Mucosa of descending colon (tissue), 3 donors: ENCODE data around the gene WRNIP1. TPM values are rescaled to one million over a fixed set of nuclear protein-coding genes. Genes with fewer than 3 reads are reported as not detected.
A peak's percentile ranks its signal among the peaks of the same experiment; 100 is the strongest.

Source experiments
- ATAC-seq: fragments of 200-7000 bp; cut with Tn5 transposase; one replicate; pipeline ENCODE4 v1.9.1; 2020; ENCODE audit warnings: mild to moderate bottlenecking, moderate library complexity
- DNase-seq, 3 donors: peaks; one replicate each; pipeline ENCODE4 v3.0.0-alpha.2; 2020
- H3K36me3 ChIP-seq: fragments of 200-600 bp; one replicate; pipeline ENCODE4 v1.8.0; 2021; ENCODE audit warnings: low read depth, mild to moderate bottlenecking
- H3K4me1 ChIP-seq: fragments of 200-600 bp; one replicate; pipeline ENCODE4 v1.8.0; 2021; ENCODE audit warnings: low read depth, mild to moderate bottlenecking
- H3K4me3 ChIP-seq: fragments of 200-600 bp; one replicate; pipeline ENCODE4 v1.8.0; 2021; ENCODE audit warnings: mild to moderate bottlenecking
- H3K9me3 ChIP-seq: fragments of 200-600 bp; one replicate; pipeline ENCODE4 v1.8.0; 2021; ENCODE audit warnings: mild to moderate bottlenecking
- intact Hi-C, 2 donors: fragments of 100-400 bp; cut with DNase I in 1 of 2; cut with micrococcal nuclease in 1 of 2; formaldehyde crosslinking; loops; one replicate each; pipeline versions ENCODE4 v1.11.0 to v1.11.1; 2022; cut with DNase I, micrococcal nuclease
- total RNA-seq, 3 donors: library from RNA; stranded (reverse); fragmentation: NEBNext Ultra II Directional in 2 of 3; extraction: Animal tissue kit (Norgen Biotek cat#: 25700) in 2 of 3; gene quantifications; one replicate each; pipeline versions ENCODE4 v1.2.1 to v1.2.4, GENCODE V29; 2021 to 2023
- TF ChIP-seq, protein P1 (sequence below): fragments of 200-600 bp; IDR thresholded peaks from one replicate; pipeline ENCODE4 v1.8.0; 2022; ENCODE audit warnings: antibody characterized with exemption, mild to moderate bottlenecking
- donor health status: DM: no; HTN: no; CAD: no; lungs with moderate emphysema.
- donor health status: DM: no; HTN: no; CAD: no.
- donor health status: DM: no; HTN: yes; CAD: no.

Gene WRNIP1
- total RNA-seq, 3 donors from 2014 or later, result 39.0 to 41.1 (median 39.7) TPM

DNA sequence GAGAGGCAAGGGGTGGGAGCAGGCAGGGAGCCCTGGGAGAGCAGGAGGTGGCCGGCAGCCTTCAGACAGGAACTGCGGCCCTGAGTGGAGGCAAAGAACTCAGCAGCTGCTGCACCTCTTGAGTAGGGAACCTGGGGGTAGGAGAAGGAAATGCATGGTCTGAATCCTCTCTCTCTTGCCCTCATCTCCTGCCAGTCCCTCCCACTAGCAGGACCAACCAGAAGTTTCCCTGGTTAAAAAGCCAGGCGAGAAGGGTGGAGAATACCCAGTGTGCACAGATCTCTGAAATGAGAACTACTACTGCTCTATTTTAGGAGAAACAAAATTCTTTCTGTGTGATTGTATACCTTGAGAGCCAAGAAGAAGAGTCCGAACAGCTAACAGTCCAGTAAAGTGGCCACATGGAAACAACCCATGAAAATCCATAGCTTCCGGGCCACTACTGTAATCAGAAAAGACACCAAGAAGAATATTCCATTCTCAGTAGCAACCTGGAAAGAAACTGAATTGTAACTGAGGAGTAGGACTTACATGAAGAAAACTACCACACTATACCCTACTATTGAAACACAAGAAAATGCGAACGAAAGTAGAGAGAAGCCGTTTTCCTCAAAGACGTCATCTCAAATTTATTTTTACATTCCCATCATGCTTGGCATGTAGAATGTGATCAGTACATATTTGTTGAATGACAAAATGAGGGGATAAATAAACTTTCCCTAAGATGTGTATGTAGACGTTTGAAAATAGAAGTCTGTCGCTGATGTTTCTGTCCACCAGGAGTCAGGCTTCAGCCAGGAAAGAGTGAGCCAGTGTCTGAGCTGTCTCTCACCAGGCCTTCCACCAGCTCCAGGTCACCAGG lies 25.6 kb downstream of the WRNIP1 start:
- H3K9me3 ChIP-seq, result no peaks in the 10 kb centered on the region
- TF ChIP-seq, protein P1, sequence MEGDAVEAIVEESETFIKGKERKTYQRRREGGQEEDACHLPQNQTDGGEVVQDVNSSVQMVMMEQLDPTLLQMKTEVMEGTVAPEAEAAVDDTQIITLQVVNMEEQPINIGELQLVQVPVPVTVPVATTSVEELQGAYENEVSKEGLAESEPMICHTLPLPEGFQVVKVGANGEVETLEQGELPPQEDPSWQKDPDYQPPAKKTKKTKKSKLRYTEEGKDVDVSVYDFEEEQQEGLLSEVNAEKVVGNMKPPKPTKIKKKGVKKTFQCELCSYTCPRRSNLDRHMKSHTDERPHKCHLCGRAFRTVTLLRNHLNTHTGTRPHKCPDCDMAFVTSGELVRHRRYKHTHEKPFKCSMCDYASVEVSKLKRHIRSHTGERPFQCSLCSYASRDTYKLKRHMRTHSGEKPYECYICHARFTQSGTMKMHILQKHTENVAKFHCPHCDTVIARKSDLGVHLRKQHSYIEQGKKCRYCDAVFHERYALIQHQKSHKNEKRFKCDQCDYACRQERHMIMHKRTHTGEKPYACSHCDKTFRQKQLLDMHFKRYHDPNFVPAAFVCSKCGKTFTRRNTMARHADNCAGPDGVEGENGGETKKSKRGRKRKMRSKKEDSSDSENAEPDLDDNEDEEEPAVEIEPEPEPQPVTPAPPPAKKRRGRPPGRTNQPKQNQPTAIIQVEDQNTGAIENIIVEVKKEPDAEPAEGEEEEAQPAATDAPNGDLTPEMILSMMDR, result peak; percentile 31
- H3K36me3 ChIP-seq, result no peaks in the 10 kb centered on the region
- ATAC-seq, result peak; percentile 87
- H3K4me3 ChIP-seq, result no peak overlapping the region
- H3K4me1 ChIP-seq, result peaks cover 6% of the 10 kb centered on the region
- peak in 2 of 3 donors; percentile 61 to 85 for DNase-seq
- intact Hi-C loops, result loop anchor here in 1 of 2 donors (5.0 kb wide), 2 partner anchors 51 to 141 kb away; partner anchors contain the start of gene SERPINB1

DNA sequence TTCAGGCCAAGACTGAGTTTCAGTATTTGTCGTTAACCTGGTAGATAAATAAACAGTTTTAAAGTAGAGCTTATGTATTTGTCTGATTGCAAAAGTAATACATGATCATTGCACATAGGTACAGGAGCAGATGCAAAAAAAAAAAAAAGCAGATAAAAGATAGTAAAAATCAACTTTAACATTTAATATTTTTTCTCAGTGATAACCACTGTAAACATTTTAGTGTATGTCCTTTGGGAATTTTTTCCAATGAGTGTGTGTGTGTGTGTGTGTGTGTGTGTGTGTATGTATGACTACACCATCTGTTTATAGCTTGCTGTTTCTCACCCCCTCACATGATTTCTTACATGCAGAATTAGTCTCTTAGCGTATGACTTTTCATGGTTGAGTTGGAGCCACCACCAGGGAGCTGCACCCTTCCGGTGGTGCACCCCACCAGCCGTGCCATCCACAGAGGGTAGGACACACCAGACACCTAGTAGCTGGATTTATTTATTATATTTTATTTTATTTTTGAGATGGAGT lies 26.3 kb downstream of the WRNIP1 start:
- Histone ChIP-seq H3K9me3 (no peaks in the 10 kb centered on the region), H3K4me3 (no peak overlapping the region), H3K4me1 (peaks cover 6% of the 10 kb centered on the region), H3K36me3 (no peaks in the 10 kb centered on the region)
- DNase-seq (no peak), ATAC-seq (no peak)
- intact Hi-C loops, result loop anchor here in 1 of 2 donors (5.0 kb wide), 2 partner anchors 51 to 141 kb away; partner anchors contain the start of gene SERPINB1
- TF ChIP-seq, protein P1, result no peak

DNA sequence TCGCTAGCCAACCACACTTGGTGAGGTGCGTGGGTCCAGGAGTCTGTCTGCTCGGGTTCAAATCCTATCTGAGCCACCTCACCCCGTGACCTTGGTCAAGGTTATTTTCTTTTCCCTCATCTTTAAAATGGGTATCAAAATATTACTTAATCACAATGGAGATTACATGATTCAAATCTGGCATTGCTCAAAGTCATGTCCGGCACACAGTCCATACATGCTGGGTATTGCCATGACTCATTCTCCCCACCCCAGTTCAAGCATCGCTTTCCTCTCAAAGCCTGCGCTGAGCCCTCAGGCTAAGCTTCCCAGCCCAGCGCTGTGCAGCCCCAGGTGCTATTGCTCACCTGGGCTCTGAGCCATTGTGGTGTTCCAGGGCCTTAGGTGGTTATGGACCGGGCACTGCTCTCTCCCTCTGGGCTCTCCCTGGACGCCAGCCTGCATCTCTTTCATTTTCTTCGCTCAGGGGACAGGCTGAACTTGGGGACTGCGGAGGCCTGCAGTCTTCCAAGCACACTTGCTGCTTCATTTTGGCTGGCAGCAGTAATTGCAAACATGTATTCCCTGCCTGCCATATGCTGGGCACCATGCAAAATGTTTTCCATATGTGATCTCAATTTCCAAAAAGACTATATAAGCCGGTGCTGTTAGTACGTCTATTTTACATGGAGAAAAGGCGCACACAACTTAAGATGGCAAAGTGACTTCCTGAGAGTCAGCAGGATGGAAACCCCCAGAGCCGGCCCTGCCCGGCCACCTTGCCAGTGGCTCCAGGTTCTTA lies 27.3 kb downstream of the WRNIP1 start:
- DNase-seq, result no peak
- no peaks in the 10 kb centered on the region for H3K36me3 ChIP-seq
- peak; percentile 12 for ATAC-seq
- intact Hi-C loops, result loop anchor here in 1 of 2 donors (5.0 kb wide), 2 partner anchors 50 to 140 kb away; partner anchors contain the start of gene SERPINB1
- H3K4me3 ChIP-seq, result no peak overlapping the region
- peaks cover 6% of the 10 kb centered on the region for H3K4me1 ChIP-seq
- H3K9me3 ChIP-seq, result no peaks in the 10 kb centered on the region
- TF ChIP-seq, protein P1, result no peak

DNA sequence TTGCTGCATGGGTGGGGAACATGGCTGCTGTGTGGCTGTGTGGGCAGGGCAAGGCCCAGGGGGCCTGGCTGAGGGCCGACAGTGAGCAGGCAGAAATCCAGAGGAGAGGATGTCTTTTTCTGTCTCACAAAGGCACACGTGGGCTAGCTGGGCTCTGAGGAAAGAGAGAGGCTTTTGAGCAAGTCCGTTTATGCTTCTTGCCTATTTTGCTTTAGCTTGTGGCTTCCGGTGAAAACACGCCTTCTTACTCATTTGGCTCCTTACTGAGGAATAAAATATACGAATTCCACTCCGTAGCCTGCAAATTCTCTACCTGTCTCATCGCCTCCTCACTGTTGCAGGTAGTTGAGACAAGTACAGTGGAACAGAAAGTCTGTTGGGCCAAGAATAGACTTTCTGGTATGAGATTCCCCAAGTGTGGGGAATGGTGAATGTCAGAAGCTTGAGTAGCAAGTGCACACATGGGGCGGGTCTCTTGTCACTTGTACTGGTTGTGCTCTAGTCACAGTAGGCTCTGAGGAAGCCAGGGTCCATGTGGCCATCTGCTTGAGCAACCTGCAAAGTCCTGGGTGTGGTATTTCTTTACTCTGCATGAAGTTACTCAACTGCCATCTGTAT lies 28.4 kb downstream of the WRNIP1 start:
- TF ChIP-seq, protein P1, result no peak
- peaks cover 6% of the 10 kb centered on the region for H3K4me1 ChIP-seq
- H3K9me3 ChIP-seq, result no peaks in the 10 kb centered on the region
- H3K36me3 ChIP-seq, result no peaks in the 10 kb centered on the region
- intact Hi-C loops, result loop anchor here in 1 of 2 donors (5.0 kb wide), 2 partner anchors 49 to 139 kb away; partner anchors contain the start of gene SERPINB1
- ATAC-seq, result peak; percentile 78
- no peak overlapping the region for H3K4me3 ChIP-seq
- DNase-seq, result peak in 1 of 3 donors; percentile 38

DNA sequence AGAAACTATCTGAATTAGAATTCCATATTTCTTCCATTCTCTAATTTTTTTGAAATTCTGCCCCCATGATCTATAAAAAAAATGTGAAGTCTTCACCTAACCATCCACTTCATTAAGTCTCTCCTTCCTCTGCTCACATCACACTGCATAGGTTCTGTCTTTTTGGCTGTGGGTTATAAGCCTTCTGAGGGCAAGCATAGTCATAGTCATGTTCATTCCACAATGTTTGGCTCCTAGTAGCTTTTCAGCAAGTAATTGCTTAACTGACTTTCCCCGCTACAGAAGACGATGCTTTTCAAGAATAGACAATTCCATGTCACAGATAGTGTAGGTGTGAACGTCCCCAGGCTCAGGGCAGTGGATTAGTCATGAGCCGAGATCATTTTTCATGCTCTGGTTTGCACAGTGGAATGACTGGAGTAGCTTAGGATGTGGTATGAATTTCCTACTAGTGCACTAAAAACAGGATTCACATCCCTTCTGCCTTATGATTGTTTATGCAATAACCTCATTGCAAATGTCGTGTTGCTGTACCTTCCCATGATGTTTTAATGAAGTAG lies 29.1 kb downstream of the WRNIP1 start:
- no peaks in the 10 kb centered on the region for H3K36me3 ChIP-seq
- H3K9me3 ChIP-seq, result no peaks in the 10 kb centered on the region
- intact Hi-C loops, result loop anchor here in 1 of 2 donors (5.0 kb wide), 2 partner anchors 48 to 138 kb away; partner anchors contain the start of gene SERPINB1
- TF ChIP-seq, protein P1, result no peak
- H3K4me1 ChIP-seq, result peaks cover 6% of the 10 kb centered on the region
- no peak overlapping the region for H3K4me3 ChIP-seq
- no peak for ATAC-seq
- DNase-seq, result no peak
